ENCODE results near the gene JPT1.
"Not testable (repeated sequence)": the region's sequence is repeated elsewhere in the genome, so short reads cannot be mapped to it uniquely, and the experiment has no call there.

JPT1 gene

DNA sequence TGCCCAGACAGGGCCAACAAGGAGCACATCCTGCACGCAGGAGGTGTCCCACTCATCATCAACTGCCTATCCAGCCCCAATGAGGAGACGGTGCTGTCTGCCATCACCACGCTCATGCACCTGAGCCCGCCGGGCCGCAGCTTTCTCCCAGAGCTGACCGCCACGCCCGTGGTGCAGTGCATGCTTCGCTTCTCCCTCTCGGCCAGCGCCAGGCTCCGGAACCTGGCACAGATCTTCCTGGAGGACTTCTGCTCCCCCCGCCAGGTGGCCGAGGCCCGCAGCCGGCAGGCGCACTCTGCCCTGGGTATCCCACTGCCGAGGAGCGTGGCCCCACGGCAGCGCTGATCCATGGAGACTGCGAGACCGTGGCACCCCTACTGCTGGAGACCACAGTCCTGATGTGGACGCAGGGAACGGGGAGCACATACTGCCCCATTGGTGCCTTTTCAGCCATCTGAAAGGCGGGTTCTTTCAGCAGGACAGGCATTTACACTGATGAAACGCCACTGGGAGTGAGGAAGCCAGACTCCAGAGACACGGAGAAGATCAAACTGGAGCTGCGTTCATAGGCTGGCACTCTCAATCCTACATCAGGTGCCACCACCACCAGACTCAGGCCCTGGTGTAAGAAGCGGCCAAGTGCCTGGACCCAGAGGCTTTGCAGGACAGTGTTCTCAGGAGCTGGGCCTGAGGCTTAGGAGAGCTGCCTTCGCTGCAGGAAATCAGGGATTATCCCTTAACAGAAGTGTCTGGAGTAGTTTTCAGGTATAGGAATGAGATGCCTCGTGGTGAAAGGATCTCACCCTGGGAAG is 25.4 kb downstream of the JPT1 start:
- in situ Hi-C loops (cut with HindIII; ENCODE audit: low sequenced_read_pairs), result no loop called here
- TF ChIP-seq, protein P1, sequence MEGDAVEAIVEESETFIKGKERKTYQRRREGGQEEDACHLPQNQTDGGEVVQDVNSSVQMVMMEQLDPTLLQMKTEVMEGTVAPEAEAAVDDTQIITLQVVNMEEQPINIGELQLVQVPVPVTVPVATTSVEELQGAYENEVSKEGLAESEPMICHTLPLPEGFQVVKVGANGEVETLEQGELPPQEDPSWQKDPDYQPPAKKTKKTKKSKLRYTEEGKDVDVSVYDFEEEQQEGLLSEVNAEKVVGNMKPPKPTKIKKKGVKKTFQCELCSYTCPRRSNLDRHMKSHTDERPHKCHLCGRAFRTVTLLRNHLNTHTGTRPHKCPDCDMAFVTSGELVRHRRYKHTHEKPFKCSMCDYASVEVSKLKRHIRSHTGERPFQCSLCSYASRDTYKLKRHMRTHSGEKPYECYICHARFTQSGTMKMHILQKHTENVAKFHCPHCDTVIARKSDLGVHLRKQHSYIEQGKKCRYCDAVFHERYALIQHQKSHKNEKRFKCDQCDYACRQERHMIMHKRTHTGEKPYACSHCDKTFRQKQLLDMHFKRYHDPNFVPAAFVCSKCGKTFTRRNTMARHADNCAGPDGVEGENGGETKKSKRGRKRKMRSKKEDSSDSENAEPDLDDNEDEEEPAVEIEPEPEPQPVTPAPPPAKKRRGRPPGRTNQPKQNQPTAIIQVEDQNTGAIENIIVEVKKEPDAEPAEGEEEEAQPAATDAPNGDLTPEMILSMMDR (IDR thresholded peaks at IDR 0.05; ENCODE audit: low read depth, low read length), result no peak
- H3K4me3 ChIP-seq (ENCODE audit: low read depth, low read length), result no peak overlapping the region
- DNase-seq (ENCODE audit: low read depth, low spot score), result no peak

DNA sequence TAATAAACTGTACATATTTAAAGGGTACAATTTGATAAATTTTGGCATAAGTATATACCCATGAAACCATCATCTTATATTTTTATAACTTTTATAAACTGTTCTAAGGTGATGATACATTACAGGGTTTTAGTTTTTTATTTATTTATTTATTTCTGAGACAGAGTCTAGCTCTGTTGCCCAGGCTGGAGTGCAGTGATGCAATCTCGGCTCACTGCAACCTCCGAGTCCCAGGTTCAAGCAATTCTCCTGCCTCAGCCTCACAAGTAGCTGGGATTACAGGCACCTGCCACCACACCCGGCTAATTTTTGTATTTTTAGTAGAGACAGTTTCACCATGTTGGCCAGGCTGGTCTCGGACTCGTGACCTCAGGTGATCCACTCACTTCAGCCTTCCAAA is 26.4 kb downstream of the JPT1 start:
- DNase-seq (ENCODE audit: low read depth, low spot score); H3K4me3 ChIP-seq (ENCODE audit: low read depth, low read length); in situ Hi-C loops (cut with HindIII; ENCODE audit: low sequenced_read_pairs): not testable (repeated sequence)

DNA sequence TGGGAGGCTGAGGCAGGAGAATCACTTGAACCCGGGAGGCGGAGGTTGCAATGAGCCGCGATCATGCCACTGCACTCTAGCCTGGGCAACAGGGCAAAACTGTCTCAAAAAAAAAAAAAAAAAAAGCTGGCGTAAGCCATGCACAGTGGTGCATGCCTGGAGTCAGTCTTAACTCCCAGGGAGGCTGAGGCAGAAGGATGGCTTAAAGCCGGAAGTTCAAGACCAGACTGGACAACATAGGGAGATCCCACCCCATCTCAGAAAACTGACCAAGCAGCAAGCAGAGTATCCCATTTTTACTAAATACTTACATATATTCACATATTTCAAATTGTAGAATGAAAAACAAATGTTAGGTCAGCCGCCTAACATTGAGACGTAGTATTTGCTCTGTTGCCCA is 27.4 kb downstream of the JPT1 start:
- H3K4me3 ChIP-seq (ENCODE audit: low read depth, low read length), result no peak overlapping the region
- in situ Hi-C loops (cut with HindIII; ENCODE audit: low sequenced_read_pairs), result no loop called here
- TF ChIP-seq, protein P1 (IDR thresholded peaks at IDR 0.05; ENCODE audit: low read depth, low read length), result no peak
- DNase-seq (ENCODE audit: low read depth, low spot score), result no peak

DNA sequence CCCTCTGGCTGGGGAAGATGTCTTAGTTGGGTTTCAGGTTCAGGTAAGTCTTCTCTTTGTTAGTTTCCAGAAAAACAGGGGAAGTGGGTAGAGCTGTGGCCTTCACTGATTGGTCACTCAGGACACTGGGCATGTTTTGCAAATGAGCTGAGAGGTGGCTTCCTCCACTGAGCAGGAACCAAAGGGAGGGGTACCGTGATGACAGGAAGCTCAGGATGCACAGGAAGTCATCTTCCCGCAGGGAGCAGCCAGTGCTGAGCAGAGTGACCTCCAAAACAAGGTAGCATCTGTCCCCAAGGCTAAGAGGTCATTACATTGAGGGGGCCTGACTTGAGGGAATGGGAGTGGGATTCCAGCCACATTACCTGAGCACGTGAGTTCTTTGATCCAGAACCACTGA is 28.3 kb downstream of the JPT1 start:
- no peak for DNase-seq (ENCODE audit: low read depth, low spot score)
- no peak overlapping the region for H3K4me3 ChIP-seq (ENCODE audit: low read depth, low read length)
- TF ChIP-seq, protein P1 (IDR thresholded peaks at IDR 0.05; ENCODE audit: low read depth, low read length), result no peak
- in situ Hi-C loops (cut with HindIII; ENCODE audit: low sequenced_read_pairs), result no loop called here

DNA sequence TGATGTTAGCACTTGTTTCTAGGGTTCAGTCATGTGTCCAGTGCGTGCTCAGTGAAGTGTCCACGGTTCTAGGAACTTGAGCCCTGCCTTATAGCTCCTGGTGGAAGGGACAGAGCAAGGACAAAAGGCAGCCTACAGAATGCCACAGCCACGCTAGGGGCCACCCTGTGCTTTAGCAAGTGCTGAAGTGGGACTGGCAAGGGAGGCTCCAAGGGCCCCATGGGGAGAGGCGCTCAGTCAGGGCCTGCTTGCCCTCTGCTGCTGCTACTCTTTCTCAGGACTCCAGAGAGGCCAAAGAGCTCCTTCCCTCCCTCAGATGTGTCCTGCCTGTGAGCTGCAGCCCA is 29.5 kb downstream of the JPT1 start:
- H3K4me3 ChIP-seq (ENCODE audit: low read depth, low read length), result no peak overlapping the region
- in situ Hi-C loops (cut with HindIII; ENCODE audit: low sequenced_read_pairs), result no loop called here
- TF ChIP-seq, protein P1 (IDR thresholded peaks at IDR 0.05; ENCODE audit: low read depth, low read length), result no peak
- no peak for DNase-seq (ENCODE audit: low read depth, low spot score)

DNA sequence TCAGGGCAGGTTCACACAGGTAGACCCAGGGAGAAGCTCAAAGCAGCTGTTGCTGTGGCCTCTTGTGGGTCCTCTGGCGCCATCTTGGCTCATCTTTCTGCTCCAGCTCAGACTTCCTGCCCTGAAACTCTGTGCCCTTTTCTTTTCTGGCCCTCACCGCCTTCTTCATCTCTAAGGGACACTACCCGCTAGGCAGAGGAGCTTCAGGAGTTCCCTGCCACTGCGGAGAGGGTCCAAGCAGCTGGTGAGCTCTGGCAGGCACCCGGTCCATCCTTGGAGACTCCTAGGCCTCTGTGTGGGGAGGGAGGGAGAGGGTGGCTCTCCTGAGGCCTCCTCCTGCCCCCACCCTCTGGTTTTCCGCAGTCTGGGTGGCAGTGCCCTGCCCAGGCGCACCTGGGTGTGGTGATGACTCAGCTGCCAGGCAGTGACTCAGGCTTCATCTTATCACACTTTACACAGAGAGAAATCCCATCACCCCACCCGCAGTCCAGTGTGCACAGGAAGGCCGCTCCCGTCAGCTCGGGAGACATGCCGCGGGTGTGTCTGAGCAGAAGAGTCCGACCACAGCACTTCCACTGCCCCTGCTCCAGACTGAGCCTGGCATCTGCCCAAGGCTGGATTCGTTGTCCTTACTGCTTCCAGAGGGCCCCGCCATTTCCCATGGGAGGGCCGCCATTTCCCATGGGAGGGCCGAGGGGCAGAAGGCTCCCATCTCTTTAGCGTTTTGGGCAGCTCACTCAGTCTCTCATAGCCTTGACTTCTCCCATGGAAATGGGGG is 30.1 kb downstream of the JPT1 start:
- in situ Hi-C loops (cut with HindIII; ENCODE audit: low sequenced_read_pairs), result no loop called here
- H3K4me3 ChIP-seq (ENCODE audit: low read depth, low read length), result no peak overlapping the region
- TF ChIP-seq, protein P1 (IDR thresholded peaks at IDR 0.05; ENCODE audit: low read depth, low read length), result no peak

DNA sequence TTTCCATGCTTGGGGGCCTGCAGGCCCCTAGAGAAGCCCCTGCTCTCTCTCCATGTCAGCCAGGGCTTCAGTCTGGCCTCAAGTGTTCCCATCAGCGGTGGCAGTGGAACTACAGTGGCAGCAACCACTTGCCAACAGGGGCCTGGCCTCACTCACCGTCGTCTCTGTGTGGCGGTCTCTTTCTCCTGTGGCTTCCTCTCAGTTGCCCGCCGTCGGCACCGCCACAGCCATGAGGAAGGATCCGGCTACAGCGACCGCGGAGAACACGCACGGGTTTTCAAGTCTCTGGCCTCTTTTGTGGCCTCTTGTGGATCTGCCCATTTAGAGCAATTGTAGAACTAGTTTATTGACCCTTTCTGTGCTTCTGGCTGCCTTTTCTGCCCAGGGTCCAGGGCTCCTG is 36.0 kb downstream of the JPT1 start:
- DNase-seq (ENCODE audit: low read depth, low spot score), result no peak
- in situ Hi-C loops (cut with HindIII; ENCODE audit: low sequenced_read_pairs), result no loop called here
- TF ChIP-seq, protein P1 (IDR thresholded peaks at IDR 0.05; ENCODE audit: low read depth, low read length), result no peak
- H3K4me3 ChIP-seq (ENCODE audit: low read depth, low read length), result no peak overlapping the region

More for the DNA sequence above, 30.1 kb downstream of the JPT1 start:
- DNase-seq (ENCODE audit: low read depth, low spot score), result peak; percentile 67
